GM18505 (cell line): ENCODE results near the gene TBC1D17.

Experiments used
- ATAC-seq: cut with Tn5 transposase; IDR thresholded peaks from one replicate; pipeline ENCODE4 v1.9.1; 2021; ENCODE audit not compliant: unreplicated experiment
- POLR2A ChIP-seq: IDR thresholded peaks from 4 replicates; pipeline ENCODE4 v1.6.1; 2011; ENCODE audit warnings: borderline replicate concordance; ENCODE audit not compliant: insufficient read depth, insufficient read length; ENCODE audit errors: extremely low read depth

The TBC1D17 gene

DNA sequence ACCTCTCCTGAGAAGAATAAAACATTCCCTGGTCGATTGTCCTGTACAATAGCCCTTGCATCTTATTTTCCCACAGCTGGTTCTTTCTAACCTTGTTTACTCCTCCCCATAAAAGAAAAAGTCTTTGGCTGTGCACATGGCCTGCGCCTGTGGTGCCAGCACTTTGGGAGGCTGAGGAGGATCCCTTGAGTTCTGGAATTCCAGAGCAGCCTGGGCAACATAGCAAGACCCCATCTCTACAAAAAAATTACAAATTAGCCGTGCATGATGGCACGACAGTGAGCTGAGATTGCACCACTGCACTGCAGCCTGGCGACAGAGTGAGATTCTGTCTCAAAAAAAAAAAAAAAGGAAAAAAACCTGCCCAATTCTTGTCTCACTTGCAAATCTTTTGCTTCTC is 59.0 kb downstream of the TBC1D17 start:
- ATAC-seq: no peak
- TF ChIP-seq POLR2A: no peak

DNA sequence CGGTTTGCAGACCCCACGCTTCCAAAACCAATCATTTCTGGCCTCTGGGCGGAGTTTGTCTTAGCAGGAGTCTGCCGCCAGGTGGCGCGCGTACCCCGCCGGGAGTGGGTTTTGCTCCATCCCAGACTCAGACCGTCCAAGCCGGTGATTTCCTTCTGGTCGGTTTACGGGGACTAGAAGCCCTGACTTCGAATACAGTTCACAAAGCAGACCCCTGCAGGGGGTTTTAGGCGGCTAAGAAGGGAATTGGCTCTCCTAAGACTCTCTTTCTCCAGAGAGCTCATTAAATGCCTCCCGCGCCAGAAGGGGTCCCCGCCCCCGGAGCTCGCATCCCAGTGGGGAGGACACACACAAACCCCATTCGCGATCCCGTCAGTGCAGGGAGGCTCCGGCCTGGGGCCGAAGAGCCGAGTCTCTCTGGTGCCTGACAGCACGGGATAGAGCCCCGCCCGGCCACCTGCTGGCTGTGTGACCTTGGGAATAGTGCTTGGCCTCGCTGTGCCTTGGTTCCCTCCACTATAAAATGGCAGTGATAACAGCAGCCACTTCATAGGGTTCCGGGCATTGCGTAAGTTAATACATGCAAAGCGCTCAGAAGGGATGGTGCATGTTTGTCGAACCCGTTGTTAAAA is 60.4 kb downstream of the TBC1D17 start:
- no peak for TF ChIP-seq POLR2A
- no peak for ATAC-seq
